ENCODE results near the gene OTOF.

DNA sequence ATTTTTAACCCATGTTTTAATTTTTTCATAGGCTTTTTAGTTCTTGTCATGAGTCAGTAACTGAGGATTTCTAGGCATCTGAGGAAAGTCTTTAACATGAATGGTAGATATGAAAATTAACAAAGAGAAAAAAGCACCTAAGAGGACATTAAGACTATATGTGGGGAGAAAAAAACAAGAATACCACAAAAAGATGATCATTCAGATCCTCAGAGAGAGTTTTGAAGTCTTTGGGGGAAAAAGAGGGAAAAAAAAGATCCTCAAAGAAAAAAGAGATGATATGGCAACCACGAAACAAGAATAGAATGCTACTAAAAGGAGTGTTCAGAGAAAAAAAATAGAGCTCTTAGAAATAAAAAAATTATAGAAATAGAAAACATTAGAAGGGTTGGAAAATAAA is 68.1 kb downstream of the OTOF start:
- no peak for TF ChIP-seq JUND (IDR thresholded peaks at IDR 0.05)
- no peak for TF ChIP-seq RFX5 (IDR thresholded peaks at IDR 0.05; ENCODE audit: low read length)
- no peak for TF ChIP-seq RCOR1 (IDR thresholded peaks at IDR 0.05; ENCODE audit: low read length)
- TF ChIP-seq, protein P1, sequence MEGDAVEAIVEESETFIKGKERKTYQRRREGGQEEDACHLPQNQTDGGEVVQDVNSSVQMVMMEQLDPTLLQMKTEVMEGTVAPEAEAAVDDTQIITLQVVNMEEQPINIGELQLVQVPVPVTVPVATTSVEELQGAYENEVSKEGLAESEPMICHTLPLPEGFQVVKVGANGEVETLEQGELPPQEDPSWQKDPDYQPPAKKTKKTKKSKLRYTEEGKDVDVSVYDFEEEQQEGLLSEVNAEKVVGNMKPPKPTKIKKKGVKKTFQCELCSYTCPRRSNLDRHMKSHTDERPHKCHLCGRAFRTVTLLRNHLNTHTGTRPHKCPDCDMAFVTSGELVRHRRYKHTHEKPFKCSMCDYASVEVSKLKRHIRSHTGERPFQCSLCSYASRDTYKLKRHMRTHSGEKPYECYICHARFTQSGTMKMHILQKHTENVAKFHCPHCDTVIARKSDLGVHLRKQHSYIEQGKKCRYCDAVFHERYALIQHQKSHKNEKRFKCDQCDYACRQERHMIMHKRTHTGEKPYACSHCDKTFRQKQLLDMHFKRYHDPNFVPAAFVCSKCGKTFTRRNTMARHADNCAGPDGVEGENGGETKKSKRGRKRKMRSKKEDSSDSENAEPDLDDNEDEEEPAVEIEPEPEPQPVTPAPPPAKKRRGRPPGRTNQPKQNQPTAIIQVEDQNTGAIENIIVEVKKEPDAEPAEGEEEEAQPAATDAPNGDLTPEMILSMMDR (IDR thresholded peaks at IDR 0.05) = no peak

Data from SK-N-SH (cell line).